Right lobe of liver (tissue), 6 donors: ENCODE results near the gene MUC6. TPM values are rescaled to one million over a fixed set of nuclear protein-coding genes. Genes with fewer than 3 reads are reported as not detected.

ENCODE experiments used
- ATAC-seq, 4 donors: fragments of 200-7000 bp; cut with Tn5 transposase; one replicate each; pipeline ENCODE4 v1.9.1; 2020; ENCODE audit warnings: mild to moderate bottlenecking in 4 of 4, moderate library complexity in 4 of 4
- DNase-seq, 3 donors: peaks; one replicate each; pipeline ENCODE4 v3.0.0-alpha.2; 2020
- H3K27ac ChIP-seq, 3 donors: fragments of 200-600 bp; one replicate each; pipeline ENCODE4 v1.8.0; 2022
- H3K27me3 ChIP-seq, 2 donors: fragments of 200-600 bp; one replicate each; pipeline ENCODE4 v1.8.0; 2022
- H3K36me3 ChIP-seq, 4 donors: fragments of 200-600 bp; sonication (generic) in 1 of 4; one replicate each; pipeline versions ENCODE4 v1.5.1 to v1.8.0; 2017 to 2022; ENCODE audit warnings: control low read depth in 1 of 4
- H3K4me1 ChIP-seq, 4 donors: fragments of 200-600 bp; sonication (generic) in 1 of 4; one replicate each; pipeline versions ENCODE4 v1.5.1 to v1.8.0; 2017 to 2022; ENCODE audit warnings: control low read depth in 1 of 4
- H3K4me3 ChIP-seq, 3 donors: fragments of 200-600 bp; one replicate each; pipeline ENCODE4 v1.8.0; 2022
- H3K9me3 ChIP-seq, 4 donors: fragments of 200-600 bp; sonication (generic) in 1 of 4; one replicate each; pipeline versions ENCODE4 v1.5.1 to v1.8.0; 2017 to 2022; ENCODE audit warnings: control low read depth in 1 of 4
- CTCF ChIP-seq, 4 donors: fragments of 200-600 bp in 3 of 4; fragments of 450-650 bp in 1 of 4; IDR thresholded peaks; one replicate each; pipeline versions ENCODE4 v1.5.1 to v1.8.0; 2016 to 2022; ENCODE audit warnings: antibody characterized with exemption in 4 of 4, mild to moderate bottlenecking in 2 of 4
- POLR2A ChIP-seq: fragments of 450-650 bp; IDR thresholded peaks from one replicate; pipeline ENCODE4 v1.6.1; 2017; ENCODE audit warnings: antibody characterized with exemption, mild to moderate bottlenecking
- WGBS: methylation state at CpG from one replicate; pipeline ENCODE4 v1.1.6; 2018; ENCODE audit warnings: low coverage, low lambda C conversion rate; ENCODE audit not compliant: insufficient coverage; ENCODE audit errors: missing lambda C conversion rate; 5-methylcytosine and 5-hydroxymethylcytosine counted together
- intact Hi-C, 2 donors: fragments of 100-400 bp; cut with DNase I; formaldehyde crosslinking; loops; one replicate each; pipeline versions ENCODE4 v1.11.2 to v1.14.1; 2022
- total RNA-seq, 6 experiments: library from RNA; depleted of rRNA in 2 of 6; stranded (reverse); fragments of >200 nt in 2 of 6; fragmentation: NEBNext Ultra II Directional in 3 of 6; extraction: Animal tissue kit (Norgen Biotek cat#: 25700) in 3 of 6; gene quantifications; one replicate each; pipeline versions ENCODE4 v1.1.0 to v1.2.4, GENCODE V29; 2016 to 2023
- donor health status: DM: no; HTN: yes; CAD: no.
- donor health status: DM: no; HTN: no; CAD: no.
- donor health status: DM: no; HTN: no; CAD: no.
- donor health status: DM: no; HTN: yes; CAD: no.
- donor health status: DM: no; HTN: yes; CAD: no.

MUC6 gene
- total RNA-seq, 6 experiments from 2014 or later: 0.31 to 2.1 (median 0.72) TPM

GRCh38 chr11:1015826-1016545, 20.5 kb downstream of the MUC6 start:
- Histone ChIP-seq H3K4me3 (no peak overlapping the region), H3K27me3 (no peaks in the 10 kb centered on the region), H3K27ac (no peak overlapping the region), H3K9me3 (no peaks in the 10 kb centered on the region), H3K4me1 (no peaks in the 10 kb centered on the region), H3K36me3 (peaks cover 0 to 10% (median 3%) of the 10 kb centered on the region in 4 donors)
- TF ChIP-seq POLR2A: no peak
- TF ChIP-seq CTCF (IDR thresholded peaks at IDR 0.05): no peak
- DNase-seq: no peak
- intact Hi-C loops: no loop called here
- no peak for ATAC-seq
- WGBS: 94% methylated on average over 20 of the region's 20 CpGs

GRCh38 chr11:1015064-1015463, 21.5 kb downstream of the MUC6 start:
- Histone ChIP-seq H3K27me3 (no peaks in the 10 kb centered on the region), H3K36me3 (peaks cover 3 to 19% (median 7%) of the 10 kb centered on the region in 4 donors), H3K4me3 (no peak overlapping the region), H3K27ac (no peak overlapping the region), H3K4me1 (no peaks in the 10 kb centered on the region), H3K9me3 (no peaks in the 10 kb centered on the region)
- DNase-seq (no peak), ATAC-seq (no peak)
- no CpG with 5 or more reads among the region's 7 CpGs for WGBS
- intact Hi-C loops: no loop called here
- TF ChIP-seq CTCF (IDR thresholded peaks at IDR 0.05) (no peak), POLR2A (no peak)

GRCh38 chr11:1014276-1014675, 22.2 kb downstream of the MUC6 start:
- Histone ChIP-seq H3K36me3 (peaks cover 3 to 26% (median 11%) of the 10 kb centered on the region in 4 donors), H3K27me3 (no peaks in the 10 kb centered on the region), H3K9me3 (no peaks in the 10 kb centered on the region), H3K4me1 (no peaks in the 10 kb centered on the region), H3K27ac (no peak overlapping the region), H3K4me3 (no peak overlapping the region)
- ATAC-seq (no peak), DNase-seq (no peak)
- intact Hi-C loops: no loop called here
- 97% methylated on average over 5 of the region's 14 CpGs for WGBS
- TF ChIP-seq CTCF (IDR thresholded peaks at IDR 0.05): no peak
- TF ChIP-seq POLR2A: no peak

GRCh38 chr11:1013631-1013935, 22.9 kb downstream of the MUC6 start:
- Histone ChIP-seq H3K9me3 (no peaks in the 10 kb centered on the region), H3K36me3 (peaks cover 3 to 26% (median 13%) of the 10 kb centered on the region in 4 donors), H3K4me3 (no peak overlapping the region), H3K4me1 (no peaks in the 10 kb centered on the region), H3K27me3 (no peaks in the 10 kb centered on the region), H3K27ac (no peak overlapping the region)
- WGBS: no CpG with 5 or more reads among the region's 12 CpGs
- TF ChIP-seq CTCF (IDR thresholded peaks at IDR 0.05) (no peak), POLR2A (no peak)
- ATAC-seq (peak in 1 of 4 donors; percentile 2), DNase-seq (no peak)
- intact Hi-C loops: no loop called here
